Keratinocyte (primary cell): Measurements from ENCODE around the gene EPHB3.

Experiments
- EZH2 ChIP-seq: IDR thresholded peaks from one replicate; pipeline ENCODE4 v1.6.1; 2012; ENCODE audit warnings: inconsistent platforms, mild to moderate bottlenecking, low read length, moderate library complexity
- TF ChIP-seq, protein P1 (sequence below), 3 experiments: IDR thresholded peaks in 1 of 3; conservative IDR thresholded peaks in 1 of 3; optimal IDR thresholded peaks in 1 of 3; 2 replicates in 2 of 3; 3 replicates in 1 of 3; pipeline versions ENCODE3 to v1.5.1; 2011; ENCODE audit warnings: low read length in 3 of 3, mild to moderate bottlenecking in 3 of 3, moderate library complexity in 2 of 3, control low read depth in 1 of 3, inconsistent platforms in 1 of 3; ENCODE audit not compliant: insufficient read depth in 2 of 3; ENCODE audit errors: extremely low read depth in 1 of 3

DNA sequence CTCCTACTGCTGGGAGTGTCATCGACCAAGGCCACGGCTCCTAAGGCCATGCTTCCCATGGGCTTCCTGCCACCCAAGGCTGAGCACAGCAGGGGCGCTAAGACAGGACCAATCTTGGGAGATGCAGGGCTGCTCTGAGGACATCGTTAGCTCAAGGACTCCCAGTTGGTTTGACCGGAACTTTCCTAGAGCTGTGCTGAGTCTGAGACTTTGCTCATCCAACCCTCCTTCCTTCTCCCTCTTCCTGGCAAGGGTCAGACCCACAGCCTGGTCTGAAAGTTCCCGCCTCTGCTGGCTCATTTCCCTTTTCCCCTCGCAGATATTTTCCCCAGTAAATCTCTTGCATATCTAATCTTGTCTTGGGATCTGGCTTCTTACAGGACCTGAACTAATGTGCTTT, 57.2 kb downstream of the EPHB3 start:
- TF ChIP-seq, protein P1, sequence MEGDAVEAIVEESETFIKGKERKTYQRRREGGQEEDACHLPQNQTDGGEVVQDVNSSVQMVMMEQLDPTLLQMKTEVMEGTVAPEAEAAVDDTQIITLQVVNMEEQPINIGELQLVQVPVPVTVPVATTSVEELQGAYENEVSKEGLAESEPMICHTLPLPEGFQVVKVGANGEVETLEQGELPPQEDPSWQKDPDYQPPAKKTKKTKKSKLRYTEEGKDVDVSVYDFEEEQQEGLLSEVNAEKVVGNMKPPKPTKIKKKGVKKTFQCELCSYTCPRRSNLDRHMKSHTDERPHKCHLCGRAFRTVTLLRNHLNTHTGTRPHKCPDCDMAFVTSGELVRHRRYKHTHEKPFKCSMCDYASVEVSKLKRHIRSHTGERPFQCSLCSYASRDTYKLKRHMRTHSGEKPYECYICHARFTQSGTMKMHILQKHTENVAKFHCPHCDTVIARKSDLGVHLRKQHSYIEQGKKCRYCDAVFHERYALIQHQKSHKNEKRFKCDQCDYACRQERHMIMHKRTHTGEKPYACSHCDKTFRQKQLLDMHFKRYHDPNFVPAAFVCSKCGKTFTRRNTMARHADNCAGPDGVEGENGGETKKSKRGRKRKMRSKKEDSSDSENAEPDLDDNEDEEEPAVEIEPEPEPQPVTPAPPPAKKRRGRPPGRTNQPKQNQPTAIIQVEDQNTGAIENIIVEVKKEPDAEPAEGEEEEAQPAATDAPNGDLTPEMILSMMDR (optimal IDR thresholded peaks at IDR 0.05 in 1 of 3, IDR thresholded peaks at IDR 0.05 in 1 of 3, conservative IDR thresholded peaks at IDR 0.05 in 1 of 3; ENCODE audit: extremely low read depth in 1 of 3, insufficient read depth in 2 of 3, low read length in 3 of 3) = no peak
- TF ChIP-seq EZH2 = no peak
